HG03460 (cell line): ENCODE measurements around the gene ABCB9.

Experiments used
- ATAC-seq: cut with Tn5 transposase; IDR thresholded peaks from one replicate; pipeline ENCODE4 v1.9.1; 2021; ENCODE audit not compliant: unreplicated experiment

ABCB9 gene

GRCh38 chr12:122884091-122884826 lies 82.0 kb downstream of the ABCB9 start:
- ATAC-seq, result no peak

DNA sequence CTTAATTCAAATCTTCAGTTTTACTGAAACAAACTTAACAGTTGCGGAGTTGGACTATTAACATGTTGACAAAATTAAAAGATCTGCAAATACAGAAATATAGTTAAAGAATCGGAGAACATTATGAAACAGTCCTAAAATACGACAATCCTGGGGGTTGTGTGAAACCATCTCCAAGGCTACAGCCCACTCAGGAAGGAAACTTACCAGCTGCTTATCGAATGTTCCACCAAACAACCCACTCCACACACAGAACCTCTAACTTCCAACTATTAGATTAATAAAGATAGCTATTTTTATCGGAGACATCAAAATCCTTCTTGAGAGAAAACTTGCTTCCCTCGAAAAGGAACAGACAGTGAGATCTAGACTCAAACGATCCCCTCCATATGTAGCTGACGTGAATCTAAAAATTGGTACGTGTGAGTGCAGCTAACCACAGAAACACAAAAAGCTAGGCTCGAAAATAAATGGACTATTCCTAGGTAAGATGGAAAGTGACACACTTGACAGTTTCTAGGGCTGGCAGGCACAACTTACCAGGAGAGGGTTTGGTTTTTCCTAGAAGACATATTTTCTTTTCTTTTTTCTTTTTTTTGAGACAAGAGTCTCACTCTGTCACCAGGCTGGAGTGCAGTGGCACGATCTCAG lies 83.2 kb downstream of the ABCB9 start:
- no peak for ATAC-seq

DNA sequence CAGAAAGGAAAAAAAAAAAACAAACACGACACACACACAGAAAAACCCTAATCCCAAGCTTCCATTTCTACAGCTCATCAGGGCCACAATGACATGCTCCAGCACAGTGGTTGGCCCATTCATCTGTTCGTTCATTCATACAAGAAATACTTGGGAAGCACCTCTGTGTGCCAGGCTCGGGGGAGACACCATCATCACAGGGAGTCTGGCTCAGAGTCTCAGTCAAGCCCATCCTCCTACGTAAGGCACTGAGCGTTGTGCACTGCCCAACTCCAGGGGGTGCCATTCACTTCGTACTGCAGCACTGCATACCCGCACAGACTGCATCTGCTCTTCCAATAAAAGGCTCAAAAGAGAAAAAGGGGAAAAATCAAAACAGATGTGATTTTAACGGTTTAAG lies 85.6 kb downstream of the ABCB9 start:
- ATAC-seq, result no peak

DNA sequence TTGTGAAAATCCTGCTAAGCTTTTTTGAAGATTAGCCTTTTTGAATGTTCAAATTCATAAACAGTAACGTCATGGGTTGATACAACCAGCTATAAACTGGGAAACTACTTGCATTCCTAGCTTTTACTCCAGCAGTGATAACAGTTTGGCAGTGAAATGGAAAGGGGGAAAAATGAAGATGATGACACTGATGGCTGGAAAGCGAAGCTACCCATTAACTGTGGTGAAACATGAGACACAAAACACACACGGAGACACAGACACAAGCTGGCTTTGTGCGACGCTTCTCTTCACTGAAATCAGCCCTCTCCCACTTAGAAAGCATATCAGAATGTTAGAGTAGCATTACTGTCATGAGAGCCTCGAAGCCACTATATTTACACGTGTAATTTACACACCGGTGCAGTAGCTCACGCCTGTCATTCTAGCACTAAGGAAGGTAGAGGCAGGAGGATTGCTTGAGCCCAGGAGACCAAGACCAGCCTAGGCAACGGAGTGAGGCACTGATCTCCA lies 86.1 kb downstream of the ABCB9 start:
- ATAC-seq, result no peak
